HL-60/S4 treated with phorbol 12-myristate 13-acetate at 8.2 ng/mL for 4 days and 3 days (cell line): Measurements from ENCODE around the gene INAVA.

Source experiments
- in situ Hi-C: fragments of 300-500 bp; cut with MboI; formaldehyde crosslinking; loops from 2 replicates; pipeline ENCODE4 v1.15.0; 2022; ENCODE audit warnings: low sequenced_read_pairs

The INAVA gene

GRCh38 chr1:200894712-200895442 lies at the start of gene INAVA:
Gene INAVA, plus strand, starts transcription at chr1:200894900. Its CDS starts 3,501 bp downstream, at chr1:200898401.
- in situ Hi-C loops: no loop called here

GRCh38 chr1:200845360-200845759 lies 49.3 kb upstream of the INAVA start:
- in situ Hi-C loops: no loop called here

- in situ Hi-C loops: no loop called here
These were observed 48.3 kb upstream of the INAVA start for GRCh38 chr1:200846398-200846797.

GRCh38 chr1:200849430-200849829 lies 45.3 kb upstream of the INAVA start:
- in situ Hi-C loops: no loop called here

- in situ Hi-C loops: no loop called here
These were observed 44.1 kb upstream of the INAVA start for GRCh38 chr1:200850554-200850953.

GRCh38 chr1:200856716-200857357 lies 37.9 kb upstream of the INAVA start:
- in situ Hi-C loops: no loop called here

GRCh38 chr1:200857804-200858203 lies 36.9 kb upstream of the INAVA start:
- in situ Hi-C loops: no loop called here

- in situ Hi-C loops: no loop called here
These were observed 32.6 kb upstream of the INAVA start for GRCh38 chr1:200861937-200862647.

GRCh38 chr1:200862713-200863415 lies 31.8 kb upstream of the INAVA start:
- in situ Hi-C loops: no loop called here

GRCh38 chr1:200866116-200866515 lies 28.6 kb upstream of the INAVA start:
- in situ Hi-C loops: no loop called here

GRCh38 chr1:200866521-200866920 lies 28.2 kb upstream of the INAVA start:
- in situ Hi-C loops: no loop called here

- in situ Hi-C loops: no loop called here
These were observed 27.5 kb upstream of the INAVA start for GRCh38 chr1:200867018-200867811.

- in situ Hi-C loops: no loop called here
These were observed 25.3 kb upstream of the INAVA start for GRCh38 chr1:200869376-200869752.

- in situ Hi-C loops: no loop called here
These were observed 24.8 kb upstream of the INAVA start for GRCh38 chr1:200869753-200870391.

GRCh38 chr1:200872446-200873115 lies 22.1 kb upstream of the INAVA start, which contains the start of gene GPR25:
Gene GPR25, plus strand, starts transcription at chr1:200872981. Its CDS starts 57 bp downstream, at chr1:200873038.
- in situ Hi-C loops: no loop called here

- in situ Hi-C loops: no loop called here
These were observed 21.5 kb upstream of the INAVA start for GRCh38 chr1:200873116-200873670.

- in situ Hi-C loops: no loop called here
These were observed 20.9 kb upstream of the INAVA start for GRCh38 chr1:200873671-200874397.

- in situ Hi-C loops: no loop called here
These were observed 20.0 kb upstream of the INAVA start for GRCh38 chr1:200874694-200875093.
